GM12892 (cell line): Measurements from ENCODE around the gene LMOD3.

Source experiments
- DNase-seq: peaks from one replicate; pipeline ENCODE4 v3.0.0; 2011; ENCODE audit not compliant: insufficient read length
- FAIRE-seq: peaks from 2 replicates; lab custom pipeline; 2011; peaks lifted over from hg19 to GRCh38; lab: Jason Lieb, UNC
- POLR2A ChIP-seq: IDR thresholded peaks from 2 replicates; pipeline ENCODE4 v1.6.1; 2011; ENCODE audit warnings: low read depth, low read length, control low read depth
- POLR2AphosphoS5 ChIP-seq: IDR thresholded peaks from 2 replicates; pipeline ENCODE4 v1.6.1; 2011; ENCODE audit warnings: low read depth, low read length, control low read depth
- TAF1 ChIP-seq: IDR thresholded peaks from 2 replicates; pipeline ENCODE4 v1.6.1; 2011; ENCODE audit warnings: low read depth, mild to moderate bottlenecking, control low read depth, low read length, borderline replicate concordance

The LMOD3 gene

DNA sequence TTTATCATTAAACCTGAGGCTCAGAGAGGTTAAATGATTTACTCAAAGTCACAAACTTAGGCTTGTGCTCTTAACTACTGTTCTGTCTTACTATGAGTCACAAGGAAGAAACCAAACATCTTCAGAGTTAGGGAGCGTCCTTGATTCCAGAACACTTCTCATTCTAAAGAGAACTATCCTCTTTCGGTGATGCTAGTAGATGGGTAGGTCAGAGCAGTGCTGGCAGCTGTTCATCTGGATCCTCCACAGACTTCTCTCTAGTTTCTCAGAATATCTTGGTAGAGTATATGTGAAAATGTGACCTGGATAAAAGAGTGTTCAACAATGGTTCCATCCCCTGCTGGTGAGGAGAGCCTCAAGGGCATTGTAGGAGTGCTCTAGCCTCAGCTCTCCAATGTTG, 34.3 kb downstream of the LMOD3 start:
- FAIRE-seq (peak; percentile 76), DNase-seq (no peak)
- TF ChIP-seq POLR2A: no peak
- TF ChIP-seq TAF1: no peak
- TF ChIP-seq POLR2AphosphoS5: no peak

DNA sequence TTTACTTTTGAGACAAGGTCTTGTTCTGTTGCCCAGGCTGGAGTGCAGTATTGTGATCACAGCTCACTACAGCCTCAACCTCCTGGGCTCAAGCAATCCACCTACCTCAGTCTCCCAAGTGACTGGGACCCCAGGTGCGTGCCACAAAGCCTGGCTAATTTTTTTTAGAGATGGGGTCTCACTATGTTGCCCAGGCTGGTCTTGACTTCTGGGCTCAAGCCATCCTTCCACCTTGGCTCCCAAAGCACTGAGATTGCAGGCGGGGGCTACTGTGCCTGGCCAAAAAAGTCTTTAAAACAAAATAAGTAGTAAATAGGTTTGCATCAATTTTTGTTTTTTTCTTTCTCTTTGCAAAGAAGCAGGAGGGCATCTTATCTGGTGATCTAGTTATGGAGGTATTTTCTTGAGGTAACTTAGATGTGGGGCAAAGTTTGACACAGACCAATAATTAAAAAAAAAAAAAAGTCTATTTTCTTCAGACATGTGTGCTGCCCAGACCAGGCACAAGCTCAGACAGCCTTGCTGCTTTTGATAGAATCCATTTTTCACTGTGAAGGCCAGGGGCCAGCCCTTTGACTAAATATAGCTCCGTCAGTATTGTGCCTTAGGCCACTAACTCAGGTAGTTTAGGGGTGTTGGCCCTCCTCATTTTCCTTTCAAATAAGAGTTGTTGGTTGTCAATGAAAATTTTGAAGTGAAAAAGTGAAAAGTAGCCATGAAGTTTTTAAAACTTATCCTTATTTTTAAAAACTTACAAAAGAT, 35.2 kb downstream of the LMOD3 start:
- TF ChIP-seq POLR2A (no peak), TAF1 (no peak), POLR2AphosphoS5 (no peak)
- FAIRE-seq (no peak), DNase-seq (no peak)

DNA sequence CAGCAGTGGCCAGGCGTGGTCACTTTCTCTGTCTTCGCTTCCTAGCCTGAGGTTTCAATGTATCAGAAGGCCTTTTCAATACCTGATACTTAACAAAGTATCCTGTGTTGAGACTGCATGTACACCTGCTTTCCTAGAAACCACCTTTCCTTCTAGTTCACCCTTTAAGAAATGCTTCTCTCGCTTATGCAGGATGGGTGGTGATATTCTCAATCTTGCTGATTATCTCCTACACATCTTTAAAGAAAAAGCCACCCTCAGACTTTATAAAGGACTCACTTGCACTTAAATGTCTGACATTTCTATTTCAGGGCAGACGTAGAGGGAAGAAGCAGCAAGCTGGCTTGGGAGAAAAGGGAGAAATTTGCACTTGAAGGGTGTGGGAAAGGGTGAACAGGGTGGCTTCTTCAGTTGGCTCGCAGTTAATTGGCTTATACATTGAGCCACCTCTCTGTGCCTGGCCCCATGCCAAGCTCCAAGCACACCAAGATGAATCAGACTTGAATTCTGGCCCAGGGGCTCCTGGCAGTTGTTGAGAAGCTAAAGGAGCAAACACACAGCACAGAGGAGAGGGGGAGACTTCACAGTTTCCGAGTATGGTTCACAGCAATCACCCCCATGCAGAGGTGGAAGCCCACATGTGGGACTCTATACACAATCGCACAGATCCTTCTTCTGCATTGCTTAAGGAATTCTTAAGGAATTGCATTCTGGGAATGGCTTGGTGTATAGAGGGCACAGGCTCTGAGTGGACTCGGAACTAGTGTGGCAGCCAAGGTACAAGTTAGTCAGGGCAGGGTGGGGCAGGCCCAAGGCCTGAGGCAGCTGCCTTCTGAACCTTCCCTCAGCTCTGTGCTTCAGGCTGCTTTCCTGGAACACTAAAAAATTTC, 36.3 kb downstream of the LMOD3 start:
- FAIRE-seq: peak; percentile 65
- no peak for DNase-seq
- no peak for TF ChIP-seq POLR2A

DNA sequence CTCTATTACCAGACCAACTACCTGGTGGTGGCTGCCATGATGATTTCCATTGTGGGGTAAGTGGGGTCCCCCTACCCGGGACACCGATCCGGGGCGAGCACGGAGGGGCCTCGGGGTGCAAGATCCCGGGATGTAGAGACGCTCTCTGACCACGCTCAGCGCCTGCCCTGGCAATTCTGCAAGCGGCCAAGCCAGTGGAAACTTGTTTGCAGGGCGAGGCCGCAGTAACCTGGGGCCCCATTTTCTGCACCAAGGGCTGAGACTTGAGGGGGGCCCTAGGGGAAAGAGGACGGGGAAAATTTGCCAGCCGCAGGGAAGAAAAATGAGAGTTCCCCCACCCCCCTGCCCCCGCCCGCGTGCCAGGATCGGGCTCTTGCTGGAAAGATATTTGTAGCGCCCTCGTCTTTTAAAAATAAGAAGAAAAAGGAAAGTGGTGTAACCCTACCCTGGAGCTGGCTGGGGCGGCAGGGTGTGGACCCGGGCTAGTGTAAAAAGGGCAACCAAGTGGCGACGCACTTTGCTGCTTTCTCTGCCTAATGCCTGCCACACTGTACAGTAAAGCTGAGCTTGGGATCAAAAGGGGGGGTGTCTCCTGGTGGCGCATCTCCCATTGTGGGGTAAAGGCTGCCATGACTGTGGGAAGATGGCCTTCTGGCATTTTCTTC, 37.1 kb downstream of the LMOD3 start:
- TF ChIP-seq TAF1: no peak
- TF ChIP-seq POLR2AphosphoS5: no peak
- no peak for TF ChIP-seq POLR2A
- DNase-seq (no peak), FAIRE-seq (peak; percentile 21)

DNA sequence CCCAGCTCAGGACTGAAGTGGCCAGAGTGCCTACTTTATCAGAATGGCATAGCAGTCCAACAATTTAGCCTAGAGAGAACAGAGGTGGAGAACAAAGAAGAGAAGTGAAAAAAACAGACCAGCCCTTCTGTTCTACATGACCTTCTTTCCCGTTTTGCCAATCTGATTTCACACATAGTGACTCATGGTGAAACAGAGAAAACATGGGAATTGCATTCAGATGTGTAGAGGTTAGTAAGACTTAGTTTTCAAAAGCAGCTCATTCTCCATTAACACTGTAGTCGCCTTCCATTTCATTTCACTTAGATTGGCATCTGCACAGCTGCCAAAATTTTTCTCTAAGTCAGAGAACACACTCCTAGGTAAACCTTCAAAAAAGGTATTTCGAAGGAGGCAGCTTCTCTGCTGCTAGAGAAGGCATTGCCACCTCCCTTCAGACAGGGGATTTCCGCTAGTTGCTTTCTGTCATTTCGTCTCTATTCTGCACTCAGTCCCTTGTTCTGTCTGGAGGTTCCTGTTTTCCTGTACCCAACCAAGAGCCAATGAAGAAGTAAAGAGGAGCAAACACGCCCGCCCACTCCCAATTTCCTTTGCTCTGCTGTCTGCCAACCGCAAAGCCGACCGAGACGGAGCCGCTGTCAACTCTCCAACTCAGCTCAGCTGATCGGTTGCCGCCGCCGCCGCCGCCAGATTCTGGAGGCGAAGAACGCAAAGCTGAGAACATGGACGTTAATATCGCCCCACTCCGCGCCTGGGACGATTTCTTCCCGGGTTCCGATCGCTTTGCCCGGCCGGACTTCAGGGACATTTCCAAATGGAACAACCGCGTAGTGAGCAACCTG, 37.8 kb downstream of the LMOD3 start, which contains the start of gene ARL6IP5:
TSS of gene ARL6IP5 (plus strand) at position 612 of the 842 bp plus-strand sequence. CDS start at position 723, 111 bp downstream.
- peak; percentile 92 for FAIRE-seq
- TF ChIP-seq POLR2AphosphoS5: peak; percentile 50; the same call in 1 of the 2 replicates
- TF ChIP-seq TAF1: peak; percentile 46; the same call in 1 of the 2 replicates
- TF ChIP-seq POLR2A: peak; percentile 41; the same call in 1 of the 2 replicates
- peak; percentile 41 for DNase-seq

DNA sequence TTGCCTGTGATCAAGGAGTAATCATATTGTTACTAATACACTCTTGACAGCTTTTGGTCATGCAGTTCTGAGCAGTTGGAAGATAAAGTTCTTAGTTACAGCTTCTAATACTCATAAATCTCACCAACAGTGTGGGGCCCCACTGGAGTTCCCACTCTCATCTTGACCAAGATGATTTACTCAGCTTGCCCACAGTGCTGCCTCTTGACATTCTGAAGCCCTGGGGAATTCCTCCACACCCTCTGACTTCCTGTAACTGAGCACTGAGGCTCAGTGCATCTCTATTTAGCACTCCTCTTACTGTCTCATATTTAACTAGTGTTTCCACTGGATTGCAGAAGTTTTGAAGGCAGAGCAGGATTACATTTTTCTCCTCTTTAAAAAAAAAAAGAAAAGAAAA, 39.6 kb downstream of the LMOD3 start:
- DNase-seq (peak; percentile 39), FAIRE-seq (peak; percentile 78)
- TF ChIP-seq POLR2AphosphoS5: peak; percentile 53
- peak; percentile 59 for TF ChIP-seq POLR2A
- TF ChIP-seq TAF1: no peak

DNA sequence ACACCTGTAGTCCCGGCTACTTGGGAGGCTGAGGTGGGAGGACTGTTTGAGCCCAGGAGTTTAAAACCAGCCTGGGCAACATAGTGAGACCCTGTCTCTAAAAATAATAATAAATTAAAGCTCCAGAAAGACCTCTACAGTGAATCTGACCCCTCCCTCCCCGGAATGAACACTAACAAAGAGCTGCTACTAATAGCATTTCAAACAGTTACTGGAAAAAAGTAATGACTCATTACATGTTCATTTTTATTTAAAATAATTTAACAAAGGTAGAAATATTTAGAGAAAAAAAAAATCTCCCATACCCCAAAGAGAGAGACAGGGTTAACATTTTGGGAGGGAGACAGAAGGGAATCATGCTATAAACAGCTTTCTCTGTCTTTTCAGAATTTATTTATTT, 40.0 kb downstream of the LMOD3 start:
- DNase-seq: no peak
- no peak for FAIRE-seq
- TF ChIP-seq TAF1 (no peak), POLR2A (no peak), POLR2AphosphoS5 (no peak)

DNA sequence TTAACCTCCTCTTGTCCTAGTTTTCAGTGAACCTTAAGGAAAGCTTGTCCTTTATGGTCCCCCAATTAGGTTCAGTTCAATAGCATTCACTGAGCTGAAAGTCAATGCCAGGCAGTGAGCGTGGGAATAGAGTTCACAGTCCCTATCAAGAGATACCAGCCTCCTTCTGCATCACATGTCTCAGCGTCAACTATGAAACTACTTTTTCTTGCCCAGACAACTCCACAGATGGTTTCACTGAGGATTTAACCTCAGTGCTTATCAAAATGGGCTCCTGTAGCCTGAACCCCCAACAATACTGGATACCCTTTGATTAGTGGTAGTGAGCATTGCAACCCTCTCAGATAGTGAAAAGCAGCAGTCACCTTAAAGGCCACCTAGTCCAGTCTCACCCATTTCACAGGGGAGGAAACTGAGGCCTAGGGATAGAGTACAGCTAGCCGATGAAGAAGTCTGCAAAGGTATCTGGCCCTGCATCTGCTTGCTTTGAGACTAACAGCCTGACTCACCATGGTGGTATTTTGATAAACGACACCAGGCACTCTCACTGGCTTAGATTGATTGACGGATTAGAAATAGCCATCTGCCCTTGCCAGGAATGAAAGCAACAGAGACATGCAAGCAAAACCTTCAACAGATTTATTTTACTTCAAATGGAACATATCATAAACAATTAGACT, 40.7 kb downstream of the LMOD3 start:
- TF ChIP-seq TAF1: no peak
- TF ChIP-seq POLR2AphosphoS5: no peak
- no peak for TF ChIP-seq POLR2A
- FAIRE-seq (peak; percentile 90), DNase-seq (no peak)

DNA sequence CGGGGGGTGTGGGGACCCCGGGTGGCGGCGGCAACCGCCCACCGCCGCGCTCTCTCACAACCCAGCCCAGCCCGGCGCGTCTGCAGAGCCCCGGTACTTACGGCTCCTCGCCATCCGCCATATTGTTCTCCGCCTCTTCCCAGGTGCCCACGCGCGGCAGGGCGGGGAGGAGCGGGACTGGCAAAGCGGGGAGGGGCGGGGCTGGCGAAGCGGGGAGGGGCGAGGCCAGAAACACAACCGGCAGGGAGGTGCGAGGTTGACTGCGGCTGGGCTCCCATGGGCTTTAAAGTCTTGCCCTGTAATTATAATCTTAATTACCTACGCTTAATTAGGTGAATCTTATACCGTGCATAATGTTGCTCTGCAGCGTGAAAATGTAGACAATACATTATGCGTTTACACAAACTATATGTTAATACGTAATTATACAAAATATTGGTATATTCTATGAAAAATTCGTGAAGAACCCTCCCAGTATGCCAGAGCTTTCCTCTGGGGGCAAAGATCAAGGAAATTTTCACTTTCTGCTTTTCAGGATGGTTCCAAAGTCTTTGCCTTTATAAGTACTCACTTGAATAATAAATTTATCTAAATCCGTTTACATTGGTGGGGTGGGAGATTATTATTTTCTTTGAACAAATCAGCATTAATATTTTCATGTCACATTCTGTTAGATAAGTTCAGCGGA, 42.0 kb downstream of the LMOD3 start, which contains the start of gene UBA3:
TSS of gene UBA3 (minus strand) at position 133 of the 688 bp plus-strand sequence. CDS start at position 121, 12 bp downstream.
- peak; percentile 51 for DNase-seq
- peak; percentile 96 for FAIRE-seq
- TF ChIP-seq TAF1 (peak; percentile 97), POLR2A (peak; percentile 80), POLR2AphosphoS5 (no peak)
